Measurements from ENCODE around the gene SSU72.

The SSU72 gene

GRCh38 chr1:1567891-1568291 lies 6.8 kb downstream of the SSU72 start:
- TF ChIP-seq CTCF (IDR thresholded peaks at IDR 0.05; ENCODE audit: low read length) (no peak), EZH2 (IDR thresholded peaks at IDR 0.05; ENCODE audit: borderline replicate concordance, low read length) (no peak)
- H3K9ac ChIP-seq (ENCODE audit: low read length) = no peak overlapping the region
- H4K20me1 ChIP-seq (ENCODE audit: insufficient read depth, low read length) = no peaks in the 10 kb centered on the region
- no peak overlapping the region for H3K4me3 ChIP-seq (ENCODE audit: low read depth, low read length, poor library complexity, severe bottlenecking)
- peaks cover 72% of the 10 kb centered on the region for H3K36me3 ChIP-seq (ENCODE audit: insufficient read depth, low read length)
- no peaks in the 10 kb centered on the region for H3K9me2 ChIP-seq (ENCODE audit: low read depth, low read length)
- H3K4me1 ChIP-seq (ENCODE audit: insufficient read depth, low read length, severe bottlenecking) = peaks cover 11% of the 10 kb centered on the region
- no peak overlapping the region for H3K27ac ChIP-seq (ENCODE audit: low read depth, low read length, poor library complexity, severe bottlenecking)
- H2AFZ ChIP-seq (ENCODE audit: low read length) = no peak overlapping the region
- H3K9me3 ChIP-seq (ENCODE audit: low read length) = no peaks in the 10 kb centered on the region
- no peaks in the 10 kb centered on the region for H3F3A ChIP-seq (ENCODE audit: insufficient read depth, low read length)
- H3K27me3 ChIP-seq (ENCODE audit: insufficient read depth, low read length) = no peaks in the 10 kb centered on the region
- H3K4me2 ChIP-seq (ENCODE audit: low read length) = no peak overlapping the region
- peaks cover 74% of the 10 kb centered on the region for H3K79me2 ChIP-seq (ENCODE audit: insufficient read depth, low read length)

- no peak overlapping the region for H3K4me2 ChIP-seq (ENCODE audit: low read length)
These were observed 7.3 kb downstream of the SSU72 start for GRCh38 chr1:1567152-1567875.

GRCh38 chr1:1565340-1565739 lies 9.3 kb downstream of the SSU72 start:
- Histone ChIP-seq H2AFZ (ENCODE audit: low read length) (no peak overlapping the region), H3K9ac (ENCODE audit: low read length) (no peak overlapping the region), H3K4me1 (ENCODE audit: insufficient read depth, low read length, severe bottlenecking) (peaks cover 5% of the 10 kb centered on the region), H3K4me3 (ENCODE audit: low read depth, low read length, poor library complexity, severe bottlenecking) (no peak overlapping the region), H3F3A (ENCODE audit: insufficient read depth, low read length) (no peaks in the 10 kb centered on the region), H3K79me2 (ENCODE audit: insufficient read depth, low read length) (peaks cover 49% of the 10 kb centered on the region), H3K36me3 (ENCODE audit: insufficient read depth, low read length) (peaks cover 73% of the 10 kb centered on the region), H3K9me2 (ENCODE audit: low read depth, low read length) (no peaks in the 10 kb centered on the region), H4K20me1 (ENCODE audit: insufficient read depth, low read length) (no peaks in the 10 kb centered on the region), H3K9me3 (ENCODE audit: low read length) (no peaks in the 10 kb centered on the region), H3K27ac (ENCODE audit: low read depth, low read length, poor library complexity, severe bottlenecking) (no peak overlapping the region), H3K27me3 (ENCODE audit: insufficient read depth, low read length) (no peaks in the 10 kb centered on the region), H3K4me2 (ENCODE audit: low read length) (no peak overlapping the region)
- no peak for TF ChIP-seq CTCF (IDR thresholded peaks at IDR 0.05; ENCODE audit: low read length)
- TF ChIP-seq EZH2 (IDR thresholded peaks at IDR 0.05; ENCODE audit: borderline replicate concordance, low read length) = no peak

More at GRCh38 chr1:1567152-1567875, 7.3 kb downstream of the SSU72 start:
- H3K27ac ChIP-seq (ENCODE audit: low read depth, low read length, poor library complexity, severe bottlenecking) = no peak overlapping the region
- H2AFZ ChIP-seq (ENCODE audit: low read length) = no peak overlapping the region
- H3K9ac ChIP-seq (ENCODE audit: low read length) = no peak overlapping the region
- no peaks in the 10 kb centered on the region for H3K9me3 ChIP-seq (ENCODE audit: low read length)
- peaks cover 7% of the 10 kb centered on the region for H3K4me1 ChIP-seq (ENCODE audit: insufficient read depth, low read length, severe bottlenecking)
- no peak overlapping the region for H3K4me3 ChIP-seq (ENCODE audit: low read depth, low read length, poor library complexity, severe bottlenecking)
- peaks cover 69% of the 10 kb centered on the region for H3K79me2 ChIP-seq (ENCODE audit: insufficient read depth, low read length)
- H3K27me3 ChIP-seq (ENCODE audit: insufficient read depth, low read length) = no peaks in the 10 kb centered on the region
- H4K20me1 ChIP-seq (ENCODE audit: insufficient read depth, low read length) = no peaks in the 10 kb centered on the region
- no peaks in the 10 kb centered on the region for H3F3A ChIP-seq (ENCODE audit: insufficient read depth, low read length)
- H3K9me2 ChIP-seq (ENCODE audit: low read depth, low read length) = no peaks in the 10 kb centered on the region
- peaks cover 73% of the 10 kb centered on the region for H3K36me3 ChIP-seq (ENCODE audit: insufficient read depth, low read length)
- TF ChIP-seq CTCF (IDR thresholded peaks at IDR 0.05; ENCODE audit: low read length) (no peak), EZH2 (IDR thresholded peaks at IDR 0.05; ENCODE audit: borderline replicate concordance, low read length) (no peak)

Data from OCI-LY1 (cell line).